IPS-18c (cell line): ENCODE data around the gene SAMD13.

Source experiments
- H3K4me3 ChIP-seq: 2 replicates; pipeline ENCODE4 v1.7.0; 2013; ENCODE audit warnings: low read depth, mild to moderate bottlenecking, low read length, moderate library complexity; ENCODE audit not compliant: insufficient read depth
- H3K9me3 ChIP-seq: one replicate; pipeline ENCODE4 v1.6.1; 2013; ENCODE audit warnings: mild to moderate bottlenecking, low read length, moderate library complexity; ENCODE audit not compliant: control insufficient read depth, insufficient read depth

The SAMD13 gene

GRCh38 chr1:84301785-84302385 lies 377 bp downstream of the SAMD13 start:
- Histone ChIP-seq H3K9me3 (no peaks in the 10 kb centered on the region), H3K4me3 (no peak overlapping the region)

GRCh38 chr1:84303314-84303830 lies 1.9 kb downstream of the SAMD13 start:
- peak overlapping the region; percentile 35 for H3K4me3 ChIP-seq

GRCh38 chr1:84307398-84307797 lies 5.9 kb downstream of the SAMD13 start:
- Histone ChIP-seq H3K4me3 (no peak overlapping the region), H3K9me3 (no peaks in the 10 kb centered on the region)

More at GRCh38 chr1:84303314-84303830, 1.9 kb downstream of the SAMD13 start:
- no peaks in the 10 kb centered on the region for H3K9me3 ChIP-seq

- no peaks in the 10 kb centered on the region for H3K9me3 ChIP-seq
- H3K4me3 ChIP-seq = no peak overlapping the region
Observed at GRCh38 chr1:84311296-84311695, 9.8 kb downstream of the SAMD13 start.

GRCh38 chr1:84319662-84320061 lies 18.2 kb downstream of the SAMD13 start:
- H3K4me3 ChIP-seq = no peak overlapping the region
- H3K9me3 ChIP-seq = no peaks in the 10 kb centered on the region

- Histone ChIP-seq H3K9me3 (no peaks in the 10 kb centered on the region), H3K4me3 (no peak overlapping the region)
Observed at GRCh38 chr1:84327830-84328229, 26.3 kb downstream of the SAMD13 start.

GRCh38 chr1:84330125-84330984 lies 28.8 kb downstream of the SAMD13 start:
- no peak overlapping the region for H3K4me3 ChIP-seq
- no peaks in the 10 kb centered on the region for H3K9me3 ChIP-seq

GRCh38 chr1:84339503-84339902 lies 38.0 kb downstream of the SAMD13 start:
- Histone ChIP-seq H3K9me3 (peaks cover 7% of the 10 kb centered on the region), H3K4me3 (no peak overlapping the region)

GRCh38 chr1:84344286-84344685 lies 42.8 kb downstream of the SAMD13 start:
- Histone ChIP-seq H3K4me3 (no peak overlapping the region), H3K9me3 (no peaks in the 10 kb centered on the region)

GRCh38 chr1:84345220-84345619 lies 43.7 kb downstream of the SAMD13 start:
- Histone ChIP-seq H3K4me3 (no peak overlapping the region), H3K9me3 (no peaks in the 10 kb centered on the region)

- no peaks in the 10 kb centered on the region for H3K9me3 ChIP-seq
- no peak overlapping the region for H3K4me3 ChIP-seq
Observed at GRCh38 chr1:84347271-84347931, 45.9 kb downstream of the SAMD13 start.

GRCh38 chr1:84347932-84348555 lies 46.5 kb downstream of the SAMD13 start:
- no peak overlapping the region for H3K4me3 ChIP-seq
- no peaks in the 10 kb centered on the region for H3K9me3 ChIP-seq

- Histone ChIP-seq H3K4me3 (no peak overlapping the region), H3K9me3 (no peaks in the 10 kb centered on the region)
Observed at GRCh38 chr1:84348759-84349158, 47.3 kb downstream of the SAMD13 start.

- H3K4me3 ChIP-seq = no peak overlapping the region
- H3K9me3 ChIP-seq = no peaks in the 10 kb centered on the region
Observed at GRCh38 chr1:84350104-84350503, 48.6 kb downstream of the SAMD13 start.

- Histone ChIP-seq H3K4me3 (no peak overlapping the region), H3K9me3 (no peaks in the 10 kb centered on the region)
Observed at GRCh38 chr1:84350550-84350949, 49.0 kb downstream of the SAMD13 start.

GRCh38 chr1:84352298-84353106 lies 51.0 kb downstream of the SAMD13 start:
- H3K9me3 ChIP-seq = peaks cover 2% of the 10 kb centered on the region
- H3K4me3 ChIP-seq = no peak overlapping the region

GRCh38 chr1:84353695-84354094 lies 52.2 kb downstream of the SAMD13 start:
- H3K4me3 ChIP-seq = no peak overlapping the region
- peaks cover 2% of the 10 kb centered on the region for H3K9me3 ChIP-seq
